Measurements from ENCODE around the gene ACBD5. TPM values are rescaled to one million over a fixed set of nuclear protein-coding genes. Genes with fewer than 3 reads are reported as not detected.

The ACBD5 gene
- total RNA-seq, 1 experiment from 2014 or later: 18.4 TPM

DNA sequence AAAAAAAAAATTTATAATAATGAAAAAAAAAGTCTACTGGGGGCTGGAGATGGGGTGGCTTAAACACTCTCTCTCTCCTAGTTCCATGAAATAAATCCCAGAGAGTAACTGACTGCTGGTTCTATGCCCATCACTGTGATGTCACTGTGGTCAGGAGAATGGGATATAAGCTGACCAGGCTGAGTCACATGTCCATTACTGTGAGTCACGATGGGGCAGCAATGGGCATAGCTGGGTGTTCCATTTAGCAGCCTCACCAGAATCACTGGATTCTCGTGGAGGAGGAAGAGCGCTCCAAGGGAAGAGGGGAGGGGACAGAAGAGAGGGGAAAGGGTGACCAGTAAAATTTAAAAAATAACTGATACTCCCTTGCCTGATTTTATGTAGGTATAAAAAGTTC, 48.3 kb downstream of the ACBD5 start:
- POLR2A ChIA-PET: interaction anchor here (0.7 kb wide), 1 partner anchor 305 kb away, joined by 7 read pairs; no protein-coding TSS in a partner anchor
- DNase-seq (ENCODE audit: low read depth, low spot score): peak; percentile 72
- intact Hi-C loops (cut with micrococcal nuclease; ENCODE audit: unreplicated experiment): no loop called here
- Histone ChIP-seq H3K4me3 (ENCODE audit: low read depth in 2 of 2, low read length in 2 of 2) (no peak overlapping the region), H3K9me3 (ENCODE audit: control insufficient read depth, insufficient read depth, low read depth, low read length) (no peaks in the 10 kb centered on the region), H3K36me3 (ENCODE audit: control insufficient read depth, insufficient read depth, low read length) (no peaks in the 10 kb centered on the region; the same call in 1 of the 2 replicates), H3K27me3 (ENCODE audit: control insufficient read depth, insufficient read depth, low read length) (no peaks in the 10 kb centered on the region), H3K27ac (ENCODE audit: low read length) (no peak overlapping the region), H3K4me1 (ENCODE audit: control insufficient read depth, insufficient read depth, low read length) (no peaks in the 10 kb centered on the region)
- TF ChIP-seq POLR2AphosphoS5 (IDR thresholded peaks at IDR 0.05; ENCODE audit: low read depth, low read length) (no peak), CTCF (IDR thresholded peaks at IDR 0.05) (no peak), TCF7L2 (IDR thresholded peaks at IDR 0.05; ENCODE audit: low read depth, low read length) (no peak)
- BruUV-seq (replicated peaks): no TSS peak
- in situ Hi-C loops (cut with HindIII; ENCODE audit: low pct_unique_long_range_greater_than_20kb, low sequenced_read_pairs): no loop called here
- CTCF ChIA-PET: interaction anchor here (1.0 kb wide), 1 partner anchor 31 kb away, joined by 5 read pairs; no protein-coding TSS in a partner anchor
- ATAC-seq: peak; percentile 89

DNA sequence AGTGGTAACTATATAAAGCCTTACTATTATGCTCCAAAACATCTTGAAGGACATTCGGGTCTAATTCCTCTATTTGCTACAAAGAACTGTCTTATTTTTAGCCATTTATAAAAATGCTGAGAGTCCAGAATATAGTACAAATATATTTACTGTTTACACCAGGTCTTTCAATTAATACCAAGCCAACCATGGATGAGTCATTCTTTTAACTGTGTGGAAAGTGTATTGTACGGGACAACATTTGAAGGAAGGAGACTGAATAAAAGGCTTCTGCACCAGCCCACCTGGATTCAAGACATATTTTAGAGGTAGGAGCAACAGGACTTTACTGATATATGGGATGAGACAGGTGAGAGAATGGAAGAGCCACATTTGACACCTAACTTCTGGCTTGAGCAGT, 50.1 kb downstream of the ACBD5 start:
- Histone ChIP-seq H3K4me1 (ENCODE audit: control insufficient read depth, insufficient read depth, low read length) (no peaks in the 10 kb centered on the region), H3K36me3 (ENCODE audit: control insufficient read depth, insufficient read depth, low read length) (no peaks in the 10 kb centered on the region), H3K9me3 (ENCODE audit: control insufficient read depth, insufficient read depth, low read depth, low read length) (no peaks in the 10 kb centered on the region), H3K27me3 (ENCODE audit: control insufficient read depth, insufficient read depth, low read length) (no peaks in the 10 kb centered on the region), H3K27ac (ENCODE audit: low read length) (no peak overlapping the region), H3K4me3 (ENCODE audit: low read depth in 2 of 2, low read length in 2 of 2) (no peak overlapping the region)
- in situ Hi-C loops (cut with HindIII; ENCODE audit: low pct_unique_long_range_greater_than_20kb, low sequenced_read_pairs) (no loop called here), intact Hi-C loops (cut with micrococcal nuclease; ENCODE audit: unreplicated experiment) (no loop called here)
- DNase-seq (ENCODE audit: low read depth, low spot score): no peak
- ATAC-seq: no peak
- POLR2A ChIA-PET: no interaction called here
- TF ChIP-seq CTCF (IDR thresholded peaks at IDR 0.05): no peak
- TF ChIP-seq REST (IDR thresholded peaks at IDR 0.05; ENCODE audit: insufficient read depth in 1 of 2, low read depth in 2 of 2, low read length in 1 of 2): no peak
- no TSS peak for BruUV-seq (replicated peaks)
- CTCF ChIA-PET: no interaction called here

DNA sequence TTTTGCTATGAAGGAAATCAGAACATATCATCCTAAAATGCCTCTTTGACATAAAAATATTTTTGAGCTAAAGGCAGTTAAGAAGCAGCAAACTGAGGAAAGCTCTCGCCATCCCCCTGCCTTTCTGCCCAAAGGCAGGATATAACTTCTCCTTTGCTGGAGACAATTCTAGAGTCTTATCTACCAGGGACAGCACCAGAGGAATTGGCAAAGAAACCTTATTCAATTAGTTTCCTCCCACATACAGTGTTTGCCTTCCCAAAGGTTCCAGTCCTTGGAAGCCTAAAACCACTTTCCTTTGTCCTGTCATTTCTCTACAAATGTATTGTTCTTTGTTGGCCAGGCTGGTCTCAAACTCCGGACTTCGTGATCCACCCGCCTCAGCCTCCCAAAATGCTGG, 51.7 kb downstream of the ACBD5 start:
- BruUV-seq (replicated peaks): no TSS peak
- TF ChIP-seq REST (IDR thresholded peaks at IDR 0.05; ENCODE audit: insufficient read depth in 1 of 2, low read depth in 2 of 2, low read length in 1 of 2) (0 out of 4 replicates have a peak, but pooled peaks of 1 of the 2 experiments have one; percentile 16), POLR2AphosphoS5 (IDR thresholded peaks at IDR 0.05; ENCODE audit: low read depth, low read length) (no peak), SIN3A (IDR thresholded peaks at IDR 0.05; ENCODE audit: borderline replicate concordance, insufficient read depth, low read depth, low read length) (no peak), TCF7L2 (IDR thresholded peaks at IDR 0.05; ENCODE audit: low read depth, low read length) (no peak)
- H3K27ac ChIP-seq (ENCODE audit: low read length): no peak overlapping the region
- DNase-seq (ENCODE audit: low read depth, low spot score): no peak
- ChIA-PET CTCF (no interaction called here), POLR2A (no interaction called here)
- no peaks in the 10 kb centered on the region for H3K27me3 ChIP-seq (ENCODE audit: control insufficient read depth, insufficient read depth, low read length)
- no peaks in the 10 kb centered on the region for H3K4me1 ChIP-seq (ENCODE audit: control insufficient read depth, insufficient read depth, low read length)
- in situ Hi-C loops (cut with HindIII; ENCODE audit: low pct_unique_long_range_greater_than_20kb, low sequenced_read_pairs): no loop called here
- no peak overlapping the region for H3K4me3 ChIP-seq (ENCODE audit: low read depth in 2 of 2, low read length in 2 of 2)
- no peaks in the 10 kb centered on the region for H3K9me3 ChIP-seq (ENCODE audit: control insufficient read depth, insufficient read depth, low read depth, low read length)
- intact Hi-C loops (cut with micrococcal nuclease; ENCODE audit: unreplicated experiment): no loop called here
- no peaks in the 10 kb centered on the region for H3K36me3 ChIP-seq (ENCODE audit: control insufficient read depth, insufficient read depth, low read length)
- no peak for ATAC-seq
